MCF 10A (cell line): ENCODE measurements around the gene DDC. TPM values are rescaled to one million over a fixed set of nuclear protein-coding genes. Genes with fewer than 3 reads are reported as not detected.

ENCODE experiments used
- BruUV-seq: library from RNA; stranded (reverse); fragments of 400-500 nt; replicated peaks from 2 replicates; lab custom pipeline; 2021; lab: Mats Ljungman, UMichigan
- CTCF ChIA-PET: fragments of 300-600 bp; sonication (Branson Sonifier 250); formaldehyde crosslinking; extraction: SDS; loops from one replicate; lab custom pipeline; 2021; ENCODE audit warnings: antibody characterized with exemption, inconsistent platforms; lab: Yijun Ruan, JAX
- POLR2A ChIA-PET: fragments of 300-600, 350-650 bp; sonication (Branson Sonifier 250); formaldehyde crosslinking; extraction: SDS; loops from one replicate; lab custom pipeline; 2020; ENCODE audit warnings: antibody characterized with exemption, inconsistent platforms; lab: Yijun Ruan, JAX
- DNase-seq: peaks from one replicate; pipeline ENCODE4 v3.0.0-alpha.2; 2018; ENCODE audit not compliant: unreplicated experiment
- H3K27ac Mint-ChIP-seq: one replicate; pipeline ENCODE4 v1.8.0; 2022; ENCODE audit warnings: mild to moderate bottlenecking, low read depth, mixed read lengths; ENCODE audit not compliant: unreplicated experiment
- H3K27me3 Mint-ChIP-seq: one replicate; pipeline ENCODE4 v1.8.0; 2022; ENCODE audit warnings: mixed read lengths; ENCODE audit not compliant: insufficient read depth, unreplicated experiment
- H3K36me3 Mint-ChIP-seq: one replicate; pipeline ENCODE4 v1.8.0; 2022; ENCODE audit warnings: mild to moderate bottlenecking, moderate library complexity, mixed read lengths; ENCODE audit not compliant: insufficient read depth, unreplicated experiment
- H3K4me1 Mint-ChIP-seq: one replicate; pipeline ENCODE4 v1.8.0; 2022; ENCODE audit warnings: mixed read lengths; ENCODE audit not compliant: insufficient read depth, unreplicated experiment
- H3K4me3 Mint-ChIP-seq: one replicate; pipeline ENCODE4 v1.8.0; 2022; ENCODE audit warnings: mild to moderate bottlenecking, moderate library complexity, mixed read lengths; ENCODE audit not compliant: unreplicated experiment
- H3K9me3 Mint-ChIP-seq: one replicate; pipeline ENCODE4 v1.8.0; 2022; ENCODE audit warnings: mixed read lengths; ENCODE audit not compliant: unreplicated experiment
- intact Hi-C: fragments of 100-400 bp; cut with micrococcal nuclease; formaldehyde crosslinking; loops from 2 replicates; pipeline ENCODE4 v1.14.1; 2022
- total RNA-seq: library from RNA; stranded (reverse); gene quantifications from 2 replicates; pipeline ENCODE4 v1.2.3, GENCODE V29; 2022
- TF ChIP-seq, protein P1 (sequence below): fragments of 200-600 bp; IDR thresholded peaks from one replicate; pipeline ENCODE4 v1.8.0; 2022; ENCODE audit warnings: antibody characterized with exemption, mild to moderate bottlenecking; ENCODE audit not compliant: unreplicated experiment

Gene DDC
- total RNA-seq, 1 experiment from 2014 or later, result 0.79 TPM

DNA sequence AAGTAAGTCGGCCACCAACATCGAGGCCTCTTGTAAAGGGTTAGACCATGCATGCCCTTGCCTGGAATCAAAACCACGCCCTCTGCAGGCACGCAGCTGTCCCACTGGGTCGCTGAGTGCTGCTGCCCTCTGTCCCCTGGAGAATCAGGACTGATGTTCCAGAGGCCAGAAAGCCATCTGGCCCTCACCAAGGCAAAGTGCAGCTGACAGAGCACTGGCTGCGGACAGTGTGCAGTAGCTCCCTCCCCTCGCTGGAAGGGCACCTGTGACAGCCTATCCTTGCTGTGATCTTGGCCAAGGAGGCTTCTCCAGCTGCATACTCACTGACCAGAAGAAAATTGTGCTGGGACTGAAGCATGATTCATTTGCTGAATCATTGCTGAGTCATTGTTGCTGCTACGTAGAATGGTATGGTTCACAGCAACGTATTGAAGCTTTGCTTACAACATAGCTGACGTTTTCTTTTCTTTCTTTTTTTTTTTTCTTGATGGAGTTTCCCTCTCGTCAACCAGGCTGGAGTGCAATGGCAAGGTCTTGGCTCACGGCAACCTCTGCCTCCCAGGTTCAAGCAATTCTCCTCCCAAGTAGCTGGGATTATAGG is 30.4 kb downstream of the DDC start:
- Mint-ChIP-seq H3K27ac (peak overlapping the region; percentile 98), H3K36me3 (peaks cover 6% of the 10 kb centered on the region), H3K27me3 (no peaks in the 10 kb centered on the region), H3K4me3 (peak overlapping the region; percentile 44), H3K4me1 (peaks cover 29% of the 10 kb centered on the region), H3K9me3 (no peaks in the 10 kb centered on the region)
- no TSS peak for BruUV-seq
- POLR2A ChIA-PET, result interaction anchor here (0.6 to 3.3 kb wide), 6 partner anchors 18 to 863 kb away, joined by 3 to 25 read pairs (median 4); no protein-coding TSS in a partner anchor
- intact Hi-C loops, result loop anchor here (2.0 to 5.0 kb wide), 2 partner anchors 32 to 66 kb away; no protein-coding TSS in a partner anchor
- CTCF ChIA-PET, result interaction anchor here (0.7 to 2.3 kb wide), 9 partner anchors 17 to 500 kb away, joined by 3 to 13 read pairs (median 5); no protein-coding TSS in a partner anchor
- TF ChIP-seq, protein P1, sequence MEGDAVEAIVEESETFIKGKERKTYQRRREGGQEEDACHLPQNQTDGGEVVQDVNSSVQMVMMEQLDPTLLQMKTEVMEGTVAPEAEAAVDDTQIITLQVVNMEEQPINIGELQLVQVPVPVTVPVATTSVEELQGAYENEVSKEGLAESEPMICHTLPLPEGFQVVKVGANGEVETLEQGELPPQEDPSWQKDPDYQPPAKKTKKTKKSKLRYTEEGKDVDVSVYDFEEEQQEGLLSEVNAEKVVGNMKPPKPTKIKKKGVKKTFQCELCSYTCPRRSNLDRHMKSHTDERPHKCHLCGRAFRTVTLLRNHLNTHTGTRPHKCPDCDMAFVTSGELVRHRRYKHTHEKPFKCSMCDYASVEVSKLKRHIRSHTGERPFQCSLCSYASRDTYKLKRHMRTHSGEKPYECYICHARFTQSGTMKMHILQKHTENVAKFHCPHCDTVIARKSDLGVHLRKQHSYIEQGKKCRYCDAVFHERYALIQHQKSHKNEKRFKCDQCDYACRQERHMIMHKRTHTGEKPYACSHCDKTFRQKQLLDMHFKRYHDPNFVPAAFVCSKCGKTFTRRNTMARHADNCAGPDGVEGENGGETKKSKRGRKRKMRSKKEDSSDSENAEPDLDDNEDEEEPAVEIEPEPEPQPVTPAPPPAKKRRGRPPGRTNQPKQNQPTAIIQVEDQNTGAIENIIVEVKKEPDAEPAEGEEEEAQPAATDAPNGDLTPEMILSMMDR, result no peak
- peak; percentile 96 for DNase-seq

DNA sequence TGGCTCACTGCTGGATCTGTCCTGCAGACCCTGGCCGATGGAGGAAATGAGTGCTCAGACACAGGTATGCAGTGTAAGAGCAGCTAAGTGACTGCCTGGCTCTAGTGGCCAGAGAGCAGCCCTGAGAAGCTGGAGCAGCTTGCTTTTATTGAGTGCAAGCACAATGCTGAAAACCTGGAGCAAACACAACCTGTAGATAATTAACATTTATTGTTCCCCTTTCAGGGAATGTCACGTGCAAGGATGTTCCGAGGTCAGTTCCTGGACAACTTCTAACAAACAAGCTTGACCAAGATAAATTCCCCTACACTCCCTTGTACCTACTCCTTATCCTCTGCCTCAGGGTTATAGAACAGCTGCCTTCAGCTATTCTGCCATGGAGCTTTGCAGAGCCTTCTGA is 31.3 kb downstream of the DDC start:
- TF ChIP-seq, protein P1, result no peak
- H3K27me3 Mint-ChIP-seq, result no peaks in the 10 kb centered on the region
- ChIA-PET CTCF (interaction anchor here (0.6 to 1.9 kb wide), 9 partner anchors 18 to 100 kb away, joined by 3 to 13 read pairs (median 4); no protein-coding TSS in a partner anchor), POLR2A (interaction anchor here (0.6 to 3.3 kb wide), 3 partner anchors 32 to 36 kb away, joined by 3 to 25 read pairs (median 11); no protein-coding TSS in a partner anchor)
- intact Hi-C loops, result loop anchor here (2.0 kb wide), 1 partner anchor 65 kb away; no protein-coding TSS in a partner anchor
- no peak for DNase-seq
- peaks cover 29% of the 10 kb centered on the region for H3K4me1 Mint-ChIP-seq
- no TSS peak for BruUV-seq
- peak overlapping the region; percentile 98 for H3K27ac Mint-ChIP-seq
- H3K4me3 Mint-ChIP-seq, result no peak overlapping the region
- H3K36me3 Mint-ChIP-seq, result peaks cover 6% of the 10 kb centered on the region
- no peaks in the 10 kb centered on the region for H3K9me3 Mint-ChIP-seq

DNA sequence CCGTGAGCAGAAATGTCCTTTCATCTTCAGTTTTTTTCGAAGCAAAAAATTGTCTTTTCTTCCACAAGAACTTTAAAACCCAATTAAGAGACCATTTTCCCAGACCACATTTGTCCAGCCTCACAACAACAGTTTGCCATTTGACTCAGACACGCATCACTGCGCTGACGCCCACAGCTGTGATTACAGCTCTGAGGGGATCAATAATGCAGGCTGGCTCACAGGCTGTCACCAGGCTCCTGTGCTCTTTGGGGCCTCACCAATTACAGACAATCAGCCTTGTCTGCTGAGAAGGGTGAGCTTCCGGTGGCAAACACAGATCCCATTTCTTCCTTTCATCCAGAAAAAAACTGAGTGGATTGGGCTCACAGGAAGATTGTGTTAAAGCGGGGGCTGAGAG is 33.3 kb downstream of the DDC start:
- no peaks in the 10 kb centered on the region for H3K9me3 Mint-ChIP-seq
- ChIA-PET POLR2A (interaction anchor here (0.8 to 2.5 kb wide), 5 partner anchors 19 to 35 kb away, joined by 3 to 31 read pairs (median 4); no protein-coding TSS in a partner anchor), CTCF (interaction anchor here (0.6 to 1.4 kb wide), 4 partner anchors 34 to 101 kb away, joined by 3 to 9 read pairs (median 4); no protein-coding TSS in a partner anchor)
- no peak for DNase-seq
- H3K4me1 Mint-ChIP-seq, result peaks cover 29% of the 10 kb centered on the region
- no TSS peak for BruUV-seq
- H3K36me3 Mint-ChIP-seq, result peaks cover 6% of the 10 kb centered on the region
- TF ChIP-seq, protein P1, result no peak
- intact Hi-C loops, result no loop called here
- H3K4me3 Mint-ChIP-seq, result peak overlapping the region; percentile 56
- peak overlapping the region; percentile 89 for H3K27ac Mint-ChIP-seq
- H3K27me3 Mint-ChIP-seq, result no peaks in the 10 kb centered on the region

DNA sequence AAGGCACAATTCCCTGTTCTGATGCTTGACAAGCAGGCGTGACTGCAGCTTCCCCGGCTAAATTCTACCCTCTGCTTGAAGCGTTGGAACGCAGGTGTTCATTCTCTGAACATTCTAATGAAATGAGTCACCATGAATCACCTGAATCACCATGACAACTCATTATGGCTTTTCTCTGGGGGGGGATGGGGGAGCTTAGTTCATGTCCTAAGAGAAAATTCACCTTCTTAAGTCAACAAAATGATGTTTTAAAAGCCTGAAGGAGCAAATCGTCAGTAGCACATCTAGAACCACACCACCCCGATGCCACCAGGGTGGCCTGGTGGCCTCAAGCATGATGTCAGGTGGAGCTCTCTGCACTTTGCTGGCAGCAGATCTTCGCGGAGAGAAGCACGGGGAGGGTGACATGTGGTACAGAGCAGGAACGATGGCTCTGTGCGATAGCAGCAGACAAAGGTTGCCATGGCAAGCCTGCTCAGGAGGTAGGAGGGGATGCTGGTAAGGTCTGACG is 33.7 kb downstream of the DDC start:
- ChIA-PET CTCF (interaction anchor here (0.6 to 1.4 kb wide), 4 partner anchors 33 to 102 kb away, joined by 3 to 9 read pairs (median 4); no protein-coding TSS in a partner anchor), POLR2A (interaction anchor here (0.7 to 2.5 kb wide), 7 partner anchors 18 to 64 kb away, joined by 3 to 31 read pairs (median 4); no protein-coding TSS in a partner anchor)
- DNase-seq, result peak; percentile 84
- H3K9me3 Mint-ChIP-seq, result no peaks in the 10 kb centered on the region
- H3K4me1 Mint-ChIP-seq, result peaks cover 29% of the 10 kb centered on the region
- no TSS peak for BruUV-seq
- intact Hi-C loops, result no loop called here
- no peaks in the 10 kb centered on the region for H3K27me3 Mint-ChIP-seq
- TF ChIP-seq, protein P1, result no peak
- H3K36me3 Mint-ChIP-seq, result peaks cover 6% of the 10 kb centered on the region
- peak overlapping the region; percentile 89 for H3K27ac Mint-ChIP-seq
- peak overlapping the region; percentile 56 for H3K4me3 Mint-ChIP-seq
